NOMO-1 treated with DMSO at 0.1 percent for 48 hours (cell line): ENCODE data around the gene ITIH3.

ENCODE experiments used
- DNase-seq: peaks from one replicate; lab custom pipeline; 2025; ENCODE audit not compliant: unreplicated experiment; lab: John Stamatoyannopoulos, UW

Gene ITIH3

GRCh38 chr3:52820736-52821135 lies 26.1 kb downstream of the ITIH3 start:
- no peak for DNase-seq

- no peak for DNase-seq
Measured at GRCh38 chr3:52822363-52822762, 27.8 kb downstream of the ITIH3 start.

- DNase-seq = no peak
Measured at GRCh38 chr3:52824037-52824436, 29.4 kb downstream of the ITIH3 start.

- peak; percentile 43 for DNase-seq
Measured at GRCh38 chr3:52827441-52827840, 32.8 kb downstream of the ITIH3 start.

- no peak for DNase-seq
Measured at GRCh38 chr3:52827866-52828376, 33.3 kb downstream of the ITIH3 start.

- DNase-seq = no peak
Measured at GRCh38 chr3:52829482-52829881, 34.9 kb downstream of the ITIH3 start.

GRCh38 chr3:52829906-52830463 lies 35.4 kb downstream of the ITIH3 start:
- peak; percentile 79 for DNase-seq

- no peak for DNase-seq
Measured at GRCh38 chr3:52830535-52831258, 36.1 kb downstream of the ITIH3 start, which contains the start of gene ITIH4. ITIH4 (minus strand) TSS chr3:52830672; CDS start chr3:52830642, 30 bp downstream.

- no peak for DNase-seq
Measured at GRCh38 chr3:52831500-52832301, 37.1 kb downstream of the ITIH3 start.

- no peak for DNase-seq
Measured at GRCh38 chr3:52833202-52833601, 38.6 kb downstream of the ITIH3 start.

- DNase-seq = no peak
Measured at GRCh38 chr3:52834871-52835501, 40.4 kb downstream of the ITIH3 start, which contains the start of gene MUSTN1. MUSTN1 (minus strand) TSS chr3:52835019; CDS start chr3:52834948, 71 bp downstream.

- no peak for DNase-seq
Measured at GRCh38 chr3:52835766-52836470, 41.3 kb downstream of the ITIH3 start.

- no peak for DNase-seq
Measured at GRCh38 chr3:52836471-52836845, 41.9 kb downstream of the ITIH3 start.

- DNase-seq = no peak
Measured at GRCh38 chr3:52836986-52837385, 42.4 kb downstream of the ITIH3 start.

GRCh38 chr3:52838561-52839267 lies 44.1 kb downstream of the ITIH3 start:
- no peak for DNase-seq

- no peak for DNase-seq
Measured at GRCh38 chr3:52839268-52839575, 44.6 kb downstream of the ITIH3 start.

- DNase-seq = no peak
Measured at GRCh38 chr3:52839892-52840545, 45.4 kb downstream of the ITIH3 start.

GRCh38 chr3:52841211-52841980 lies 46.8 kb downstream of the ITIH3 start:
- DNase-seq = no peak

GRCh38 chr3:52841981-52842340 lies 47.4 kb downstream of the ITIH3 start:
- DNase-seq = no peak
